H9 (cell line): Measurements from ENCODE around the gene SORCS2. TPM values are rescaled to one million over a fixed set of nuclear protein-coding genes. Genes with fewer than 3 reads are reported as not detected.

ENCODE experiments used
- DNase-seq: peaks from one replicate; pipeline ENCODE4 v3.0.0-alpha.2; 2017
- H2AFZ ChIP-seq: one replicate; pipeline ENCODE4 v1.6.1; 2013; ENCODE audit warnings: mild to moderate bottlenecking, low read length, control low read depth, moderate library complexity
- H2AK5ac ChIP-seq: 2 replicates; pipeline ENCODE4 v1.6.1; 2013; ENCODE audit warnings: low read length, control low read depth, mixed read lengths; ENCODE audit not compliant: insufficient read length
- H2BK120ac ChIP-seq: one replicate; pipeline ENCODE4 v1.6.1; 2013; ENCODE audit warnings: low read depth, mild to moderate bottlenecking, low read length, control low read depth, inconsistent platforms; ENCODE audit not compliant: poor library complexity, severe bottlenecking
- H2BK12ac ChIP-seq: 2 replicates; pipeline ENCODE4 v1.6.1; 2013; ENCODE audit warnings: low read length, control low read depth, mixed read lengths, low read depth; ENCODE audit not compliant: insufficient read length
- H2BK15ac ChIP-seq: 2 replicates; pipeline ENCODE4 v1.6.1; 2013; ENCODE audit warnings: low read depth, low read length, control low read depth
- H2BK20ac ChIP-seq: one replicate; pipeline ENCODE4 v1.6.1; 2013; ENCODE audit warnings: low read depth, mild to moderate bottlenecking, low read length, control low read depth, inconsistent platforms; ENCODE audit not compliant: poor library complexity, severe bottlenecking
- H2BK5ac ChIP-seq: 2 replicates; pipeline ENCODE4 v1.6.1; 2013; ENCODE audit warnings: low read length, control low read depth, mixed read lengths; ENCODE audit not compliant: insufficient read length
- H3K14ac ChIP-seq: 2 replicates; pipeline ENCODE4 v1.6.1; 2013; ENCODE audit warnings: low read length, control low read depth; ENCODE audit not compliant: insufficient read depth
- H3K18ac ChIP-seq: 2 replicates; pipeline ENCODE4 v1.6.1; 2013; ENCODE audit warnings: low read depth, mild to moderate bottlenecking, mixed read lengths, low read length, control low read depth; ENCODE audit not compliant: insufficient read length
- H3K23ac ChIP-seq: 2 replicates; pipeline ENCODE4 v1.6.1; 2013; ENCODE audit warnings: low read length, control low read depth, mixed read lengths, low read depth; ENCODE audit not compliant: insufficient read length
- H3K23me2 ChIP-seq: 2 replicates; pipeline ENCODE4 v1.6.1; 2013; ENCODE audit warnings: low read depth, mild to moderate bottlenecking, mixed read lengths, low read length, control low read depth; ENCODE audit not compliant: insufficient read length, poor library complexity, severe bottlenecking
- H3K27ac ChIP-seq: 2 replicates; pipeline ENCODE4 v1.5.1; 2013; ENCODE audit warnings: low read length, control low read depth, mixed read lengths, low read depth; ENCODE audit not compliant: insufficient read length
- H3K27me3 ChIP-seq: 2 replicates; pipeline ENCODE4 v1.6.1; 2013; ENCODE audit warnings: low read length, control low read depth, inconsistent platforms; ENCODE audit not compliant: insufficient read depth
- H3K4ac ChIP-seq: 2 replicates; pipeline ENCODE4 v1.6.1; 2013; ENCODE audit warnings: low read depth, mild to moderate bottlenecking, control low read depth, inconsistent platforms, low read length, moderate library complexity
- H3K4me1 ChIP-seq: 2 replicates; pipeline ENCODE4 v1.6.1; 2013; ENCODE audit warnings: low read length, control low read depth, inconsistent platforms; ENCODE audit not compliant: insufficient read depth
- H3K4me2 ChIP-seq: 2 replicates; pipeline ENCODE4 v1.6.1; 2013; ENCODE audit warnings: low read length, control low read depth, mixed read lengths; ENCODE audit not compliant: insufficient read length, insufficient read depth
- H3K56ac ChIP-seq: 2 replicates; pipeline ENCODE4 v1.6.1; 2013; ENCODE audit warnings: low read depth, mild to moderate bottlenecking, mixed read lengths, low read length, control low read depth; ENCODE audit not compliant: insufficient read length
- H3K79me1 ChIP-seq: 2 replicates; pipeline ENCODE4 v1.6.1; 2013; ENCODE audit warnings: low read depth, mild to moderate bottlenecking, moderate library complexity, low read length, control low read depth, inconsistent platforms; ENCODE audit not compliant: insufficient read depth, poor library complexity, severe bottlenecking
- H3K79me2 ChIP-seq: 2 replicates; pipeline ENCODE4 v1.6.1; 2013; ENCODE audit warnings: low read length, control low read depth, inconsistent platforms; ENCODE audit not compliant: insufficient read depth
- H3K9ac ChIP-seq: 2 replicates; pipeline ENCODE4 v1.6.1; 2013; ENCODE audit warnings: low read length, control low read depth, mixed read lengths; ENCODE audit not compliant: insufficient read length; ENCODE audit errors: extremely low read depth
- H3K9me3 ChIP-seq: one replicate; pipeline ENCODE4 v1.6.1; 2013; ENCODE audit warnings: low read depth, low read length, inconsistent platforms; ENCODE audit not compliant: control insufficient read depth
- H3T11ph ChIP-seq: one replicate; pipeline ENCODE4 v1.6.1; 2013; ENCODE audit warnings: mild to moderate bottlenecking, low read length, control low read depth, inconsistent platforms
- H4K20me1 ChIP-seq: one replicate; pipeline ENCODE4 v1.6.1; 2013; ENCODE audit not compliant: control insufficient read depth, insufficient read length, insufficient read depth
- H4K5ac ChIP-seq: 2 replicates; pipeline ENCODE4 v1.6.1; 2013; ENCODE audit warnings: low read depth, mild to moderate bottlenecking, mixed read lengths, low read length, control low read depth; ENCODE audit not compliant: insufficient read length
- H4K8ac ChIP-seq: replicated peaks from 2 replicates; pipeline ENCODE4 v1.6.1; 2013; ENCODE audit warnings: low read length, control low read depth, mixed read lengths, low read depth; ENCODE audit not compliant: insufficient read length
- H4K91ac ChIP-seq: 2 replicates; pipeline ENCODE4 v1.6.1; 2013; ENCODE audit warnings: low read depth, mild to moderate bottlenecking, moderate library complexity, mixed read lengths, low read length, control low read depth; ENCODE audit not compliant: insufficient read length
- H3K27ac Mint-ChIP-seq, 3 experiments: 2 replicates in 2 of 3; 3 replicates in 1 of 3; pipeline ENCODE4 v1.8.0; 2020 to 2021; ENCODE audit warnings: mixed read lengths in 3 of 3, mild to moderate bottlenecking in 1 of 3, moderate library complexity in 1 of 3
- H3K27me3 Mint-ChIP-seq: 2 replicates; pipeline ENCODE4 v1.8.0; 2021; ENCODE audit warnings: low read depth, mild to moderate bottlenecking, moderate library complexity, mixed read lengths
- H3K36me3 Mint-ChIP-seq, 3 experiments: 2 replicates in 2 of 3; 3 replicates in 1 of 3; pipeline ENCODE4 v1.8.0; 2020 to 2021; ENCODE audit warnings: low read depth in 3 of 3, mixed read lengths in 3 of 3; ENCODE audit not compliant: insufficient read depth in 1 of 3
- H3K4me1 Mint-ChIP-seq, 2 experiments: 2 replicates each; pipeline ENCODE4 v1.8.0; 2020; ENCODE audit warnings: mixed read lengths in 2 of 2
- H3K4me3 Mint-ChIP-seq, 2 experiments: 2 replicates in 1 of 2; 3 replicates in 1 of 2; pipeline ENCODE4 v1.8.0; 2020 to 2021; ENCODE audit warnings: mild to moderate bottlenecking in 2 of 2, mixed read lengths in 2 of 2, moderate library complexity in 1 of 2
- H3K9me3 Mint-ChIP-seq, 2 experiments: 2 replicates in 1 of 2; 3 replicates in 1 of 2; pipeline ENCODE4 v1.8.0; 2020; ENCODE audit warnings: mild to moderate bottlenecking in 2 of 2, mixed read lengths in 2 of 2, moderate library complexity in 1 of 2
- CTCF ChIP-seq: fragments of 200-600 bp; sonication (generic); conservative IDR thresholded peaks from 3 replicates; pipeline ENCODE4 v1.8.0; 2021; ENCODE audit warnings: antibody characterized with exemption, mild to moderate bottlenecking
- WGBS: extraction: QIAGEN DNeasy Blood & Tissue Kit; methylation state at CpG from one replicate; pipeline ENCODE4 v1.1.7; 2013; ENCODE audit warnings: missing lambda C conversion rate, low lambda C conversion rate, mixed read lengths; ENCODE audit not compliant: insufficient read length; ENCODE audit errors: extremely low coverage; 5-methylcytosine and 5-hydroxymethylcytosine counted together
- total RNA-seq: library from RNA; stranded (reverse); gene quantifications from 2 replicates; pipeline ENCODE4 v1.2.1, GENCODE V29; 2021

Gene SORCS2
- total RNA-seq, 1 experiment from 2014 or later, result 0.57 TPM

- H4K8ac ChIP-seq, result no peak overlapping the region
- Mint-ChIP-seq H3K36me3 (no peaks in the 10 kb centered on the region; a peak in 1 of 7 replicates), H3K9me3 (no peaks in the 10 kb centered on the region; a peak in 2 of 5 replicates), H3K27me3 (peaks cover 28% of the 10 kb centered on the region), H3K27ac (no peak overlapping the region), H3K4me1 (no peaks in the 10 kb centered on the region), H3K4me3 (no peak overlapping the region; a peak in 1 of 5 replicates)
- no peak overlapping the region for H3K9ac ChIP-seq
- no peak overlapping the region for H2AK5ac ChIP-seq
- no peak overlapping the region for H3K18ac ChIP-seq
- no peaks in the 10 kb centered on the region for H3K23me2 ChIP-seq
- H2BK15ac ChIP-seq, result no peak overlapping the region
- no peak overlapping the region for H2BK120ac ChIP-seq
- no peaks in the 10 kb centered on the region for H3K4me1 ChIP-seq
- TF ChIP-seq CTCF, result no peak
- H3K27me3 ChIP-seq, result no peaks in the 10 kb centered on the region
- H4K5ac ChIP-seq, result no peak overlapping the region
- WGBS, result no CpG with 5 or more reads among the region's 15 CpGs
- H3K4me2 ChIP-seq, result no peak overlapping the region
- no peak overlapping the region for H3K56ac ChIP-seq
- no peaks in the 10 kb centered on the region for H3K79me1 ChIP-seq
- no peak overlapping the region for H4K91ac ChIP-seq
- H3K23ac ChIP-seq, result no peak overlapping the region
- no peak overlapping the region for H2BK12ac ChIP-seq
- no peaks in the 10 kb centered on the region for H3K9me3 ChIP-seq
- H2BK5ac ChIP-seq, result no peak overlapping the region
- H3K4ac ChIP-seq, result no peak overlapping the region
- DNase-seq, result no peak
- no peak overlapping the region; the same call in 1 of the 2 replicates for H3K14ac ChIP-seq
- H3K79me2 ChIP-seq, result no peaks in the 10 kb centered on the region
- no peak overlapping the region for H2BK20ac ChIP-seq
- H4K20me1 ChIP-seq, result no peaks in the 10 kb centered on the region
- H2AFZ ChIP-seq, result no peak overlapping the region
- no peak overlapping the region for H3T11ph ChIP-seq
- no peak overlapping the region for H3K27ac ChIP-seq
These were observed 553.1 kb downstream of the SORCS2 start for GRCh38 chr4:7745301-7745885.
